HG02973 (cell line): ENCODE data around the gene LCN10.

Experiments used
- ATAC-seq: cut with Tn5 transposase; IDR thresholded peaks from one replicate; pipeline ENCODE4 v1.9.1; 2021; ENCODE audit warnings: moderate library complexity; ENCODE audit not compliant: unreplicated experiment

LCN10 gene

DNA sequence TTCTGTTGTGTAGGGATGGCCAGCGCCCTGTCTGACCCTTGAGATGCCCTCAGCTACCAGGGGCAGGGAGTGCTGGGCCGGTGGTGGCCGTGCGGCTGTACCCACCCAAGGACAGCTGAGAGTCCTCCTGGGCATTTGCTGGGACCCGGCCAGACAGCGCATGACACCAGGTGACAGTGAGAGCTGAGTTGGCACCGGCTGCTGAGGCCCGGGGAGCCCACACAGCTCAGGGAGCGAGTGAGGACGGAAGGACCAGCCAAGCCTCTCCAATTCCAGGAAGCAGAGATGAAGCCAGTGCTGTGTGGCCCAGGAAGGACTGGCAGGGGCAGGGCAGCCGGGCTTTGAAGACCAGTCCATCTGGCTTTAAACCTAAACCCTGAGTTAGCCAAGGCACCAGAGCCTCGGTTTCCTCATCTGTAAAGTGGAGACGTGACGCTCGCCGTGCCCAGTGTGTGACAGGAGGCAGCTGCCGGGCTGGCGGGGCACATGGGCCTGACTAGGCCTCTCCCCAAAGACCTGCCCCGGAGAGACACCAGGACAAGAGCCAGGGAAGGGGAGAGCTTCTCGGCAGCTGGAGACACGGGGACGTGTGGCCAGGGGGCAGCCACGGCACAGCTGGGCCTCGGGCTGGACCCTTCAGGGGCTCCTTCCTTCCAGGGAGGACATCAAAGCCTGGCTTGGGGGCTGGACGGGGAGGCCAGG is 52.5 kb downstream of the LCN10 start:
- no peak for ATAC-seq

DNA sequence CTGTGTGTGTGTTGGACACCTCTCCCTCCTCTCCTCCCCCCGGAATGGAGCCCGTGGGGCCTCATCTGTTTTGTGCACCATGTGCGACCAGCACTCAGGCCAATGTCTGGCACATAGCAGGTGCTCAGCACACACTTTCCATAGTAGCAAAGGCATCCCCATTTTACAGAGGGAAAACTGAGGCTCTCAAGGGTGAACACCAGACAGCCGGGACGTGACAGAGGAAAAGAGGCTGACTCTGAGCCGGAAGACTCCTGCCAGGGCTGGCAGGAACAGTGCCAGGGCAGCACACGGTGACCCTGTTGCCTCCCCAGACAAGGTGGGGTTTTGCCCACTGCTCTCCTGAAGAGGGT is 53.7 kb downstream of the LCN10 start:
- ATAC-seq: no peak

DNA sequence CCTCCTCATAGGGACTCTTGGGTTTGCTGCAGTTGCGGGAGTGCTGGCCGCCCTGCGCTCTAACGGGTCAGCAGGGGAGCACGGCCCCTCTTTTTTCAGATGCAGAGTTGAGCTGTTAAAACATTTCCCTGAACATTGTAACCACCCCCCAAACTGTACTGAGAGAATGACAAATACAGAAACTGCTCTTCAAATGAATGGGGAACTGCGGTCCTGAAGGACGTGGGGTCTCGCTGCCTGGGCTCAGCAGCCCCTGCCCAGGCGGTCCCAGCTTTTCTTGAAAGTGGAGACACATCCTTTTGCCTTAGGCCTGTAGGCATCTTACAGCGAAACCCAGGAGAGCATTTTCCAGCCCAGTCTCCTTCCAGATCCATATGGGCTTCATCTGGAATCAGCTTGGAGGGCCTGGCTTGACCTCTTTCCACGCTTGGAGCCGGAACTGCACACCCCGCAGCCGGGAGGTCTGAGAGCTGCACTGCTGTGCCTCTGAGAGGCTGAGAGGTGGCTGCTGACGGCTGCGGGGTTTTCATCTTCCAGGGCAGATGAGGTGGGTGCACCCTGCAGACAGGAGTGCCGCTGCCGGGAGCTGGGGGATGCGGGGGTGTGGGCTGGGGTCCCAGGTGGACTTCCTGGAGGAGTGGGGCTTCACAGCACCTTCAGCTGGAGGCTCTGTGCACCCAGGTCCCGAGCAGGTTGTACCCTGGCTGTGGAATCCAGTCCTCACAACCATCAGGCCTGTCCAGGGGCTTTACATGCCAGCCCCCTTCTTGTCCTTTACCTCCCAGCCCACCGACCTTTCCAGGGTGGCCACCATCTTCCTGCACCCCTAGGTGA is 54.2 kb downstream of the LCN10 start:
- ATAC-seq: no peak
